NCI-H1105 (cell line): Measurements from ENCODE around the gene FOXO3B.
"Not testable (repeated sequence)": the region's sequence is repeated elsewhere in the genome, so short reads cannot be mapped to it uniquely, and the experiment has no call there.

Experiments
- DNase-seq: peaks from one replicate; lab custom pipeline; 2025; lab: John Stamatoyannopoulos, UW

The FOXO3B gene

GRCh38 chr17:18650094-18650493 is 32.0 kb downstream of the FOXO3B start:
- not testable (repeated sequence) for DNase-seq

GRCh38 chr17:18644291-18644690 is 37.8 kb downstream of the FOXO3B start, which contains the start of gene TBC1D28:
Gene TBC1D28, minus strand, starts transcription at chr17:18644391. Its CDS starts 3,039 bp downstream, at chr17:18641352.
- not testable (repeated sequence) for DNase-seq

GRCh38 chr17:18643124-18643523 is 39.0 kb downstream of the FOXO3B start:
- DNase-seq = not testable (repeated sequence)

- not testable (repeated sequence) for DNase-seq
Observed at GRCh38 chr17:18638357-18638756, 43.8 kb downstream of the FOXO3B start.

- not testable (repeated sequence) for DNase-seq
Observed at GRCh38 chr17:18636237-18636636, 45.9 kb downstream of the FOXO3B start.

GRCh38 chr17:18635773-18636172 is 46.3 kb downstream of the FOXO3B start:
- DNase-seq = not testable (repeated sequence)

- not testable (repeated sequence) for DNase-seq
Observed at GRCh38 chr17:18634550-18635263, 47.4 kb downstream of the FOXO3B start.
